Gastroesophageal sphincter (tissue), 4 donors: ENCODE data around the gene SRR. TPM values are rescaled to one million over a fixed set of nuclear protein-coding genes. Genes with fewer than 3 reads are reported as not detected.

Experiments
- ATAC-seq: fragments of 150-250 bp; one replicate; pipeline ENCODE4 v1.9.1; 2016; ENCODE audit warnings: mild to moderate bottlenecking, moderate library complexity
- H3K27ac ChIP-seq, 4 donors: fragments of 200-600 bp; sonication (generic) in 3 of 4; 1 replicate in 3 of 4; 2 replicates in 1 of 4; pipeline ENCODE4 v1.5.1; 2016 to 2019
- H3K27me3 ChIP-seq: fragments of 200-600 bp; sonication (generic); one replicate; pipeline ENCODE4 v1.5.1; 2019
- H3K36me3 ChIP-seq, 2 donors: fragments of 200-600 bp; sonication (generic); one replicate each; pipeline ENCODE4 v1.5.1; 2019; ENCODE audit warnings: control low read depth in 1 of 2
- H3K4me1 ChIP-seq, 3 donors: fragments of 200-600 bp; sonication (generic); 1 replicate in 2 of 3; 2 replicates in 1 of 3; pipeline ENCODE4 v1.5.1; 2016 to 2019; ENCODE audit warnings: control low read depth in 2 of 3
- H3K4me3 ChIP-seq, 2 donors: fragments of 200-600 bp; sonication (generic); one replicate each; pipeline ENCODE4 v1.5.1; 2019; ENCODE audit warnings: mild to moderate bottlenecking in 1 of 2, moderate library complexity in 1 of 2
- H3K9me3 ChIP-seq, 3 donors: fragments of 200-600 bp; sonication (generic); one replicate each; pipeline ENCODE4 v1.5.1; 2017 to 2019; ENCODE audit warnings: control low read depth in 2 of 3
- EP300 ChIP-seq: sonication (generic); formaldehyde crosslinking; IDR thresholded peaks from one replicate; pipeline ENCODE4 v1.6.1; 2017; ENCODE audit warnings: antibody characterized with exemption, mild to moderate bottlenecking
- POLR2A ChIP-seq, 2 donors: fragments of 450-650 bp; IDR thresholded peaks; one replicate each; pipeline ENCODE4 v1.6.1; 2017; ENCODE audit warnings: antibody characterized with exemption in 2 of 2, mild to moderate bottlenecking in 2 of 2, moderate library complexity in 1 of 2
- POLR2AphosphoS5 ChIP-seq: sonication (generic); formaldehyde crosslinking; IDR thresholded peaks from one replicate; pipeline ENCODE4 v1.6.1; 2017; ENCODE audit warnings: antibody characterized with exemption
- WGBS, 2 donors: methylation state at CpG; one replicate each; pipeline ENCODE4 v1.1.5; 2018; ENCODE audit warnings: low coverage in 1 of 2; 5-methylcytosine and 5-hydroxymethylcytosine counted together
- total RNA-seq, 4 donors: library from RNA; depleted of rRNA; stranded (reverse); fragments of >200 nt; gene quantifications; one replicate each; pipeline ENCODE4 v1.1.0, GENCODE V29; 2016
- TF ChIP-seq, protein P1 (sequence below), 4 experiments: fragments of 200-600 bp in 2 of 4; fragments of 450-650 bp in 2 of 4; sonication (generic) in 1 of 4; IDR thresholded peaks; one replicate each; pipeline ENCODE4 v1.5.1; 2017 to 2019; ENCODE audit warnings: antibody characterized with exemption in 4 of 4, mild to moderate bottlenecking in 2 of 4, moderate library complexity in 2 of 4

The SRR gene
- total RNA-seq, 4 donors from 2014 or later, result 13.7 to 38.8 (median 16.9) TPM

- 54% methylated on average over 4 of the region's 11 CpGs; no CpG with 5 or more reads in 1 of the 2 donors for WGBS, 2 donors
- TF ChIP-seq EP300, result no peak
- TF ChIP-seq POLR2AphosphoS5, result no peak
- no peak for TF ChIP-seq POLR2A (IDR thresholded peaks at IDR 0.05)
- TF ChIP-seq, protein P1, sequence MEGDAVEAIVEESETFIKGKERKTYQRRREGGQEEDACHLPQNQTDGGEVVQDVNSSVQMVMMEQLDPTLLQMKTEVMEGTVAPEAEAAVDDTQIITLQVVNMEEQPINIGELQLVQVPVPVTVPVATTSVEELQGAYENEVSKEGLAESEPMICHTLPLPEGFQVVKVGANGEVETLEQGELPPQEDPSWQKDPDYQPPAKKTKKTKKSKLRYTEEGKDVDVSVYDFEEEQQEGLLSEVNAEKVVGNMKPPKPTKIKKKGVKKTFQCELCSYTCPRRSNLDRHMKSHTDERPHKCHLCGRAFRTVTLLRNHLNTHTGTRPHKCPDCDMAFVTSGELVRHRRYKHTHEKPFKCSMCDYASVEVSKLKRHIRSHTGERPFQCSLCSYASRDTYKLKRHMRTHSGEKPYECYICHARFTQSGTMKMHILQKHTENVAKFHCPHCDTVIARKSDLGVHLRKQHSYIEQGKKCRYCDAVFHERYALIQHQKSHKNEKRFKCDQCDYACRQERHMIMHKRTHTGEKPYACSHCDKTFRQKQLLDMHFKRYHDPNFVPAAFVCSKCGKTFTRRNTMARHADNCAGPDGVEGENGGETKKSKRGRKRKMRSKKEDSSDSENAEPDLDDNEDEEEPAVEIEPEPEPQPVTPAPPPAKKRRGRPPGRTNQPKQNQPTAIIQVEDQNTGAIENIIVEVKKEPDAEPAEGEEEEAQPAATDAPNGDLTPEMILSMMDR (IDR thresholded peaks at IDR 0.05), result no peak
- Histone ChIP-seq H3K36me3 (peaks cover 0 to 81% of the 10 kb centered on the region in 2 donors), H3K27me3 (no peaks in the 10 kb centered on the region), H3K27ac (peak overlapping the region in 3 of 4 donors; percentile 25 to 51 (median 36)), H3K9me3 (no peaks in the 10 kb centered on the region), H3K4me1 (peaks cover 0 to 43% (median 17%) of the 10 kb centered on the region in 3 donors), H3K4me3 (no peak overlapping the region)
- ATAC-seq, result no peak
These were observed 66.5 kb downstream of the SRR start for GRCh38 chr17:2370211-2370589.

DNA sequence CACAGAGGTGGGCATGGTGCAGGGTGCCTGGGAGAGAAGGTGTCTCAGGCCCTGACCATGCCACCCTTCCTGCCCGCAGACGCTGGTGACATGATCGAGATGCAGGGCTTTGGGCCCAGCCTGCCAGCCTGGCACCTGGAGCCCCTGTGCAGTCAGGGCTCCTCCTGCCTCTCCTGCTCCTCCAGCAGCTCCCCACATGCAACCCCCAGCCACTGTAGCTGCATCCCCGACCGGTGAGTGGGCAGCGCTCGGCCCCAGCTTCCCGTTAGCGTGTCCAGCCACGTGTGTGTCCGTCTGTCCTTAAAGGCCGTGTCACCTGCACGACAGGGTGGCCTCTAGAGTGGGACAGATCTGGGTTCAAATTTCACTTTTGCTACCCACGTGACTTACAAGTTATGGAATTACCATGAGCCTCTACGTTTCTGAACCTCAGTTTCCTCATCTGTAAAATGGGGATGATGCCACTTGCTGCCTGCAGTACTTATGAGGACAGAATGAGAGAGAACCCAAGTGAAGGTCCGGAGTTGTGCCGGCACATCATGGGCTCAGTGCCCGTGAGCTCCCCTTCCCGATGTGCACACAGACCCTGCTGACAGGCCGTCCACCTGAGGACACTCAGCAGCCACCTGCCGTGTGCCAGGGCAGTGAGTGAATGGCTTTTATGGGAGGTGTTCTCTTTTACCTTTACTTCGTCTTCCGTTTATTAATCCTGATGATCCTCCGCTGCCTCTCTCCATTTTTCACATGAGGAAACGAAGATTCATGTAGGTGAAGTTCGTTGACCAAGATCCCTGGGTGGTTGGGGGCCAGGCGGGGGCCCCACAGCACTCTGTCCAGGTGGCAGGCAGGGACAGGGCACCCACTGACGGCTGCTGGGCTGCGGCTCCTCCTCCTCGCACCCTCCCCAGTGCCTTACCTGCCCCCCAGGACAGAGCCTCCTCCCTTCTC is 67.7 kb downstream of the SRR start:
- no peak for ATAC-seq
- TF ChIP-seq, protein P1 (IDR thresholded peaks at IDR 0.05), result no peak
- TF ChIP-seq EP300 (no peak), POLR2A (IDR thresholded peaks at IDR 0.05) (no peak), POLR2AphosphoS5 (no peak)
- no peak overlapping the region for H3K27ac ChIP-seq
- H3K36me3 ChIP-seq, result peaks cover 0 to 81% of the 10 kb centered on the region in 2 donors
- H3K4me3 ChIP-seq, result no peak overlapping the region
- H3K9me3 ChIP-seq, result no peaks in the 10 kb centered on the region
- H3K27me3 ChIP-seq, result no peaks in the 10 kb centered on the region
- H3K4me1 ChIP-seq, result peaks cover 0 to 41% (median 17%) of the 10 kb centered on the region in 3 donors
- 79 to 87% methylated on average over 10 to 12 of the region's 30 CpGs for WGBS, 2 donors

DNA sequence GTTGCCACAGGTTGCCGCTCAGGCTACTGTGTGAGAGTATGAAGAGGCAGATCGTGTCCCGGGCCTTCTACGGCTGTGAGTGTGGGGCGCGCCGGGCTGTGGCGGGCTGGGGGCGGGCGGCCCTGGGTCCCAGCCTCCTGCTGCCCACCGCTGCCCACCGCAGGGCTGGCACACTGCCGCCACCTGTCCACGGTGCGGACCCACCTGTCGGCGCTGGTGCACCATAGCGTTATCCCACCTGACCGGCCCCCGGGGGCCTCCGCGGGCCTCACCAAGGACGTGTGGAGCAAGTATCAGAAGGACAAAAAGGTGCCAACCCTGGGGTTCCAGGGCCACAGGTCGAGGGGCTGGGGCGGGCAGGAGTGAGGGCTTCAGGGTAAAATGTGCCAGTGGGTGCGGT is 68.4 kb downstream of the SRR start:
- Histone ChIP-seq H3K27me3 (no peaks in the 10 kb centered on the region), H3K27ac (no peak overlapping the region), H3K9me3 (no peaks in the 10 kb centered on the region), H3K4me3 (no peak overlapping the region), H3K4me1 (peaks cover 0 to 34% (median 17%) of the 10 kb centered on the region in 3 donors), H3K36me3 (peaks cover 0 to 81% of the 10 kb centered on the region in 2 donors)
- ATAC-seq, result no peak
- no CpG with 5 or more reads among the region's 26 CpGs for WGBS, 2 donors
- TF ChIP-seq POLR2AphosphoS5, result no peak
- TF ChIP-seq, protein P1 (IDR thresholded peaks at IDR 0.05), result no peak
- no peak for TF ChIP-seq EP300
- no peak for TF ChIP-seq POLR2A (IDR thresholded peaks at IDR 0.05)

- Histone ChIP-seq H3K27ac (no peak overlapping the region), H3K4me1 (peaks cover 0 to 29% (median 17%) of the 10 kb centered on the region in 3 donors), H3K36me3 (peaks cover 0 to 81% of the 10 kb centered on the region in 2 donors), H3K4me3 (no peak overlapping the region), H3K9me3 (no peaks in the 10 kb centered on the region), H3K27me3 (no peaks in the 10 kb centered on the region)
- TF ChIP-seq POLR2AphosphoS5 (no peak), EP300 (no peak), POLR2A (IDR thresholded peaks at IDR 0.05) (no peak)
- TF ChIP-seq, protein P1 (IDR thresholded peaks at IDR 0.05), result no peak
- no peak for ATAC-seq
- no CpG with 5 or more reads among the region's 16 CpGs for WGBS, 2 donors
These were observed 68.9 kb downstream of the SRR start for GRCh38 chr17:2372681-2373080.

GRCh38 chr17:2373179-2373578 is 69.4 kb downstream of the SRR start:
- WGBS, 2 donors, result 100% methylated on average over 1 of the region's 18 CpGs; no CpG with 5 or more reads in 1 of the 2 donors
- Histone ChIP-seq H3K9me3 (no peaks in the 10 kb centered on the region), H3K4me3 (no peak overlapping the region), H3K36me3 (peaks cover 0 to 81% of the 10 kb centered on the region in 2 donors), H3K4me1 (peaks cover 0 to 24% (median 17%) of the 10 kb centered on the region in 3 donors), H3K27me3 (no peaks in the 10 kb centered on the region), H3K27ac (no peak overlapping the region)
- ATAC-seq, result no peak
- TF ChIP-seq POLR2A (IDR thresholded peaks at IDR 0.05) (no peak), POLR2AphosphoS5 (no peak), EP300 (no peak)
- TF ChIP-seq, protein P1 (IDR thresholded peaks at IDR 0.05), result no peak
